Prostate gland (tissue), 2 donors: ENCODE measurements around the gene MYL4.

ENCODE experiments used
- POLR2A ChIP-seq: fragments of 450-650 bp; IDR thresholded peaks from one replicate; pipeline ENCODE4 v1.6.1; 2016; ENCODE audit warnings: antibody characterized with exemption, mild to moderate bottlenecking
- POLR2AphosphoS5 ChIP-seq: sonication (generic); formaldehyde crosslinking; IDR thresholded peaks from one replicate; pipeline ENCODE4 v1.6.1; 2017; ENCODE audit warnings: antibody characterized with exemption
- TF ChIP-seq, protein P1 (sequence below), 4 experiments: fragments of 200-600 bp in 2 of 4; fragments of 450-650 bp in 2 of 4; sonication (generic) in 2 of 4; IDR thresholded peaks; 1 replicate in 3 of 4; 2 replicates in 1 of 4; pipeline ENCODE4 v1.5.1; 2016 to 2019; ENCODE audit warnings: antibody characterized with exemption in 4 of 4, mild to moderate bottlenecking in 2 of 4, moderate library complexity in 2 of 4

- TF ChIP-seq, protein P1, sequence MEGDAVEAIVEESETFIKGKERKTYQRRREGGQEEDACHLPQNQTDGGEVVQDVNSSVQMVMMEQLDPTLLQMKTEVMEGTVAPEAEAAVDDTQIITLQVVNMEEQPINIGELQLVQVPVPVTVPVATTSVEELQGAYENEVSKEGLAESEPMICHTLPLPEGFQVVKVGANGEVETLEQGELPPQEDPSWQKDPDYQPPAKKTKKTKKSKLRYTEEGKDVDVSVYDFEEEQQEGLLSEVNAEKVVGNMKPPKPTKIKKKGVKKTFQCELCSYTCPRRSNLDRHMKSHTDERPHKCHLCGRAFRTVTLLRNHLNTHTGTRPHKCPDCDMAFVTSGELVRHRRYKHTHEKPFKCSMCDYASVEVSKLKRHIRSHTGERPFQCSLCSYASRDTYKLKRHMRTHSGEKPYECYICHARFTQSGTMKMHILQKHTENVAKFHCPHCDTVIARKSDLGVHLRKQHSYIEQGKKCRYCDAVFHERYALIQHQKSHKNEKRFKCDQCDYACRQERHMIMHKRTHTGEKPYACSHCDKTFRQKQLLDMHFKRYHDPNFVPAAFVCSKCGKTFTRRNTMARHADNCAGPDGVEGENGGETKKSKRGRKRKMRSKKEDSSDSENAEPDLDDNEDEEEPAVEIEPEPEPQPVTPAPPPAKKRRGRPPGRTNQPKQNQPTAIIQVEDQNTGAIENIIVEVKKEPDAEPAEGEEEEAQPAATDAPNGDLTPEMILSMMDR (IDR thresholded peaks at IDR 0.05) = no peak
- no peak for TF ChIP-seq POLR2AphosphoS5
- TF ChIP-seq POLR2A = no peak
Measured at GRCh38 chr17:47265983-47266541, 56.9 kb downstream of the MYL4 start.
